ENCODE data around the gene ARHGAP23. TPM values are rescaled to one million over a fixed set of nuclear protein-coding genes. Genes with fewer than 3 reads are reported as not detected.

ARHGAP23 gene
- total RNA-seq, 1 experiment from 2014 or later = 140 TPM

DNA sequence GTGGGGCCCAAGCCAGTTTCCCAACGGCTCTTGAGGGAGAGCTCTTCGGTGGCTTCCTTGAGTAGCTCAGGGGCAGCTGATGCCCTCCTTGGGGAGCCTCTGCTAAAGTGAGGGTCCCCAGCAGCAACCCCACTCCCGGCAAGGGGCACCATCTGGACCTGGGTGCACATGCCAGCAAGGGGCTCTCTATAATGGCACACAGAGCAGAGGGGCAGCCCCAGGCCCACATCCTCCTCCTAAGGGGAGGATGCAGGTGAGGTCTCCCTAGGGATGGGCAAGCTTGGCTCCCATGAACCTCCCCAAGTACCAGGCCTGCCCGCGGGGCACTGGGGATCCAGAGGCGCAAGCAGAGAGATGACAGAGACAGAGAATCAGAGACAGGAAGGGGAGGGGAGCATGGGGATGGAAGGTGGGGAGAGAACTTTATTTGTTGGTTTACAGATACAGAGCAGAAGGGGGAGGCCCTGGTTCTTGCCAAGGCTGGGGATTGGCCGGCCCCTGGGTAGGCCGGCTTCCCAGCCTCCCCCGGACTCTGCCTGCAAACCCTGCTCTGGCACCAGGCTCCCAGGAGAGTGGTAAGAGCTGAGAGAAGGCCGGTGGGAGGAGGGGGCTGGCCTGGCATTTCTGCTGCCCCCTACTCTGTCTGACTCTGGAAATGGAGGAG is 116.0 kb downstream of the ARHGAP23 start:
- intact Hi-C loops (cut with micrococcal nuclease; ENCODE audit: unreplicated experiment) = no loop called here
- CTCF ChIA-PET = interaction anchor here (0.5 to 3.2 kb wide), 4 partner anchors 15 to 1521 kb away, joined by 3 to 26 read pairs (median 4); no protein-coding TSS in a partner anchor
- BruUV-seq (replicated peaks) = no TSS peak
- H3K4me1 Mint-ChIP-seq (ENCODE audit: low read depth, unreplicated experiment) = no peaks in the 10 kb centered on the region
- H3K36me3 Mint-ChIP-seq (ENCODE audit: insufficient read depth, unreplicated experiment) = no peaks in the 10 kb centered on the region
- H3K27me3 Mint-ChIP-seq (ENCODE audit: unreplicated experiment) = peaks cover 78% of the 10 kb centered on the region
- DNase-seq = no peak
- no peak overlapping the region for H3K27ac Mint-ChIP-seq (ENCODE audit: unreplicated experiment)
- TF ChIP-seq, protein P1, sequence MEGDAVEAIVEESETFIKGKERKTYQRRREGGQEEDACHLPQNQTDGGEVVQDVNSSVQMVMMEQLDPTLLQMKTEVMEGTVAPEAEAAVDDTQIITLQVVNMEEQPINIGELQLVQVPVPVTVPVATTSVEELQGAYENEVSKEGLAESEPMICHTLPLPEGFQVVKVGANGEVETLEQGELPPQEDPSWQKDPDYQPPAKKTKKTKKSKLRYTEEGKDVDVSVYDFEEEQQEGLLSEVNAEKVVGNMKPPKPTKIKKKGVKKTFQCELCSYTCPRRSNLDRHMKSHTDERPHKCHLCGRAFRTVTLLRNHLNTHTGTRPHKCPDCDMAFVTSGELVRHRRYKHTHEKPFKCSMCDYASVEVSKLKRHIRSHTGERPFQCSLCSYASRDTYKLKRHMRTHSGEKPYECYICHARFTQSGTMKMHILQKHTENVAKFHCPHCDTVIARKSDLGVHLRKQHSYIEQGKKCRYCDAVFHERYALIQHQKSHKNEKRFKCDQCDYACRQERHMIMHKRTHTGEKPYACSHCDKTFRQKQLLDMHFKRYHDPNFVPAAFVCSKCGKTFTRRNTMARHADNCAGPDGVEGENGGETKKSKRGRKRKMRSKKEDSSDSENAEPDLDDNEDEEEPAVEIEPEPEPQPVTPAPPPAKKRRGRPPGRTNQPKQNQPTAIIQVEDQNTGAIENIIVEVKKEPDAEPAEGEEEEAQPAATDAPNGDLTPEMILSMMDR (IDR thresholded peaks at IDR 0.05; ENCODE audit: unreplicated experiment) = no peak
- no peak overlapping the region for H3K4me3 Mint-ChIP-seq (ENCODE audit: low read depth, unreplicated experiment)
- no peaks in the 10 kb centered on the region for H3K9me3 Mint-ChIP-seq (ENCODE audit: low read depth, unreplicated experiment)

DNA sequence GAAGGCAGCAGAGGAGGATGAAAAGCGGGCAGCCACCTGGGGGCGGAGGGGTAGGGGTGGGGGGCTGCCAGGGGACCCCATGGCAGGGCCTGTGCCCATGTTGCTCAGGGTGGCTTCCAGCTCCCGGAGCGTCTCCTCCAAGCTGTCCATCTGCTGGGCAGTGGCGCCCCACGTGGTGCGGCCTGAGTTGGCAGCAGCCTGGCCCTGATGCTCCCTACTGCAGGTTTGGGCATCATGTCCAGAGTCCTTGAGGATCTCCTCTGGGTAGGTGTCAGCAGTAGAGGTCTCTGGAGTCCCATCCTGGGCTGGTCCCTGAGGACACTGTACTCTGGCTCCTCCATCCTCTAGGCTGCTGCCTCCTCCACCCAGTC is 116.6 kb downstream of the ARHGAP23 start:
- H3K36me3 Mint-ChIP-seq (ENCODE audit: insufficient read depth, unreplicated experiment) = no peaks in the 10 kb centered on the region
- H3K27ac Mint-ChIP-seq (ENCODE audit: unreplicated experiment) = no peak overlapping the region
- DNase-seq = no peak
- BruUV-seq (replicated peaks) = no TSS peak
- H3K9me3 Mint-ChIP-seq (ENCODE audit: low read depth, unreplicated experiment) = no peaks in the 10 kb centered on the region
- peaks cover 80% of the 10 kb centered on the region for H3K27me3 Mint-ChIP-seq (ENCODE audit: unreplicated experiment)
- CTCF ChIA-PET = interaction anchor here (0.5 to 6.2 kb wide), 5 partner anchors 8 to 1520 kb away, joined by 3 to 62 read pairs (median 3); no protein-coding TSS in a partner anchor
- H3K4me3 Mint-ChIP-seq (ENCODE audit: low read depth, unreplicated experiment) = no peak overlapping the region
- H3K4me1 Mint-ChIP-seq (ENCODE audit: low read depth, unreplicated experiment) = no peaks in the 10 kb centered on the region
- intact Hi-C loops (cut with micrococcal nuclease; ENCODE audit: unreplicated experiment) = no loop called here
- TF ChIP-seq, protein P1 (IDR thresholded peaks at IDR 0.05; ENCODE audit: unreplicated experiment) = no peak

DNA sequence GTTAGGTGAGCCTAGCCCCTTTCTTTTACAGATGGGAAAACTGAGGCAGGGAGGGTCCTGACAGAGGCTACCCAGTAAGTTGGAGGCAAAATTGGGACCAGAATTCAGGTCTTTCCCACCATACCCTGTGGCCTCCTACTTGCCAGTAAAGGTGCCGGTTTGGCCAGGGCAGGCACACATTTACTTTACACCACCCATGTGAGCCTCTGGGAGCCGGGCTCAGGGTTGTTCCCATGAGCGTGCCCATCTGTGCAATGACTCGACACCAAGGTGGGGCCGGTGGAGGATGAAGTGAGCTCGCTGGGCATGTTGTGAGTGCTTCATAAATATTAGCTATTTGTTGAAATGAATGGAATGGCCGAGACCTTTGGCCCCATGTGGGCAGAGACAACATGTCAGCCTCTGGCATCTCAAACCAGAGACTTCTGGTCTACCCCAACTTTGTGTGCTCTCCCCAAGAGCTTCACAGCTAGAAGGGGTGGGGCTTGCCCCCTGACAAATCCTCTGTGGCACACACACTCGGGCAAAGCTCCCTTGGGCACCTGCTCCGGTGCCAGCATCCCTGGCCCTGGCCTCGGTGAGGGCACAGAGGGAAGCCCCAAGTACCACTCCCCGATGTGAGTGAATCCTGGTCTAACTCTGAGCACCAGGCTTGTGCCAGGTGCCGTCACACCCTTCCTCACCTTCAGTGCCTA is 117.4 kb downstream of the ARHGAP23 start:
- Mint-ChIP-seq H3K36me3 (ENCODE audit: insufficient read depth, unreplicated experiment) (no peaks in the 10 kb centered on the region), H3K27ac (ENCODE audit: unreplicated experiment) (no peak overlapping the region), H3K9me3 (ENCODE audit: low read depth, unreplicated experiment) (no peaks in the 10 kb centered on the region), H3K4me3 (ENCODE audit: low read depth, unreplicated experiment) (no peak overlapping the region), H3K27me3 (ENCODE audit: unreplicated experiment) (peaks cover 81% of the 10 kb centered on the region), H3K4me1 (ENCODE audit: low read depth, unreplicated experiment) (no peaks in the 10 kb centered on the region)
- no peak for DNase-seq
- intact Hi-C loops (cut with micrococcal nuclease; ENCODE audit: unreplicated experiment) = no loop called here
- CTCF ChIA-PET = interaction anchor here (0.7 to 6.2 kb wide), 5 partner anchors 9 to 118 kb away, joined by 3 to 62 read pairs (median 4); no protein-coding TSS in a partner anchor
- BruUV-seq (replicated peaks) = no TSS peak
- TF ChIP-seq, protein P1 (IDR thresholded peaks at IDR 0.05; ENCODE audit: unreplicated experiment) = no peak

DNA sequence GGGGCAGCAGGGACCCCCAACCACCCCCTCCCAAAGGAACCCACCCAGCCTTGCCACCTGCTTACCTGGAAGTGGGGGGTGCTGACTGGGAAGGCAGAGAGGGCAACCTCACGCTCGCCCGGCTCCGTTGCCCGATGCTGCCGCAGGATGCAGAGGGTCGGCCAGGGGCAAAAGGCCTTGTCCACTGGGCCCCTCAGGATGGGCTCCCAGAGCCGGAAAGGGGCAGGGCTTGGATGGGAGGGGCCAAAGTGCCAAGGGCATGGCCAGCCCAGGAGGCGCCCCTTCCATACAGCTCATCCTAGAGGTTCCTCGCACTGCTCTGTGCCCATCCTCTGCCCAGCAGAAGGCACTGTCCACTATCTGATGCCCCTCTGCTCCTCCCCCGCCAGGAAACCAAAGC is 118.1 kb downstream of the ARHGAP23 start:
- TF ChIP-seq, protein P1 (IDR thresholded peaks at IDR 0.05; ENCODE audit: unreplicated experiment) = no peak
- intact Hi-C loops (cut with micrococcal nuclease; ENCODE audit: unreplicated experiment) = no loop called here
- Mint-ChIP-seq H3K9me3 (ENCODE audit: low read depth, unreplicated experiment) (no peaks in the 10 kb centered on the region), H3K4me3 (ENCODE audit: low read depth, unreplicated experiment) (no peak overlapping the region), H3K27ac (ENCODE audit: unreplicated experiment) (no peak overlapping the region), H3K36me3 (ENCODE audit: insufficient read depth, unreplicated experiment) (no peaks in the 10 kb centered on the region), H3K27me3 (ENCODE audit: unreplicated experiment) (peaks cover 74% of the 10 kb centered on the region), H3K4me1 (ENCODE audit: low read depth, unreplicated experiment) (no peaks in the 10 kb centered on the region)
- DNase-seq = no peak
- CTCF ChIA-PET = interaction anchor here (1.5 to 6.2 kb wide), 3 partner anchors 12 to 117 kb away, joined by 4 to 62 read pairs (median 4); no protein-coding TSS in a partner anchor
- no TSS peak for BruUV-seq (replicated peaks)

Measured in Calu3 (cell line).